GM23338 (cell line): ENCODE measurements around the gene GREB1L. TPM values are rescaled to one million over a fixed set of nuclear protein-coding genes. Genes with fewer than 3 reads are reported as not detected.

Experiments
- ATAC-seq: fragments of 200-7000 bp; cut with Tn5 transposase; 3 replicates; pipeline ENCODE4 v1.9.1; 2020
- DNase-seq: peaks from one replicate; pipeline ENCODE4 v3.0.0-alpha.2; 2015; ENCODE audit warnings: low spot score
- H2AFZ ChIP-seq: fragments of 200-600 bp; sonication (generic); 2 replicates; pipeline ENCODE4 v1.8.0; 2016; ENCODE audit warnings: antibody characterized with exemption, mild to moderate bottlenecking, moderate library complexity
- H3F3A ChIP-seq: fragments of 200-600 bp; sonication (generic); replicated peaks from 2 replicates; pipeline ENCODE4 v1.8.0; 2017; ENCODE audit warnings: antibody characterized with exemption, mixed run types, low read depth
- H3K27ac ChIP-seq: fragments of 200-600 bp; sonication (generic); 2 replicates; pipeline ENCODE4 v1.6.1; 2016; ENCODE audit warnings: low read depth
- H3K27me3 ChIP-seq: fragments of 200-600 bp; sonication (generic); 2 replicates; pipeline ENCODE4 v1.8.0; 2016; ENCODE audit warnings: mild to moderate bottlenecking, mixed run types, moderate library complexity; ENCODE audit not compliant: insufficient read depth
- H3K36me3 ChIP-seq: fragments of 200-600 bp; sonication (generic); 2 replicates; pipeline ENCODE4 v1.8.0; 2016; ENCODE audit warnings: mild to moderate bottlenecking; ENCODE audit not compliant: insufficient read depth
- H3K4me1 ChIP-seq: fragments of 200-600 bp; sonication (generic); 2 replicates; pipeline ENCODE4 v1.8.0; 2016; ENCODE audit warnings: mild to moderate bottlenecking, moderate library complexity; ENCODE audit not compliant: insufficient read depth
- H3K4me2 ChIP-seq: fragments of 200-600 bp; sonication (generic); 2 replicates; pipeline ENCODE4 v1.7.1; 2017; ENCODE audit warnings: mixed run types
- H3K4me3 ChIP-seq: fragments of 200-600 bp; sonication (generic); 2 replicates; pipeline ENCODE4 v1.6.1; 2016; ENCODE audit warnings: mixed run types
- H3K79me2 ChIP-seq: fragments of 200-600 bp; sonication (generic); replicated peaks from 2 replicates; pipeline ENCODE4 v1.8.0; 2017; ENCODE audit warnings: mild to moderate bottlenecking; ENCODE audit not compliant: insufficient read depth
- H3K9me2 ChIP-seq: fragments of 200-600 bp; sonication (generic); 2 replicates; pipeline ENCODE4 v1.8.0; 2017; ENCODE audit not compliant: insufficient read depth
- H4K20me1 ChIP-seq: fragments of 200-600 bp; sonication (generic); replicated peaks from 2 replicates; pipeline ENCODE4 v1.8.0; 2017; ENCODE audit warnings: mild to moderate bottlenecking; ENCODE audit not compliant: insufficient read depth
- H3K27ac Mint-ChIP-seq: 2 replicates; pipeline ENCODE4 v1.8.0; 2020; ENCODE audit warnings: inconsistent platforms, mild to moderate bottlenecking, moderate library complexity, mixed read lengths
- H3K27me3 Mint-ChIP-seq: 3 replicates; pipeline ENCODE4 v1.8.0; 2022; ENCODE audit warnings: low read depth, mild to moderate bottlenecking, moderate library complexity, mixed read lengths, inconsistent platforms; ENCODE audit not compliant: insufficient read depth, poor library complexity
- H3K36me3 Mint-ChIP-seq: 3 replicates; pipeline ENCODE4 v1.8.0; 2021; ENCODE audit warnings: low read depth, mild to moderate bottlenecking, inconsistent platforms, moderate library complexity, mixed read lengths
- H3K4me1 Mint-ChIP-seq: 3 replicates; pipeline ENCODE4 v1.8.0; 2020; ENCODE audit warnings: mild to moderate bottlenecking, inconsistent platforms, mixed read lengths
- H3K4me3 Mint-ChIP-seq: 3 replicates; pipeline ENCODE4 v1.8.0; 2021; ENCODE audit warnings: moderate library complexity, mild to moderate bottlenecking, inconsistent platforms, mixed read lengths
- H3K9me3 Mint-ChIP-seq: 3 replicates; pipeline ENCODE4 v1.8.0; 2020; ENCODE audit warnings: moderate library complexity, mild to moderate bottlenecking, inconsistent platforms, mixed read lengths
- CREB1 ChIP-seq: fragments of 250-450 bp; sonication (Bioruptor Pico); IDR thresholded peaks from 2 replicates; pipeline ENCODE4 v1.5.0; 2020; ENCODE audit warnings: low read depth, mild to moderate bottlenecking, moderate library complexity
- CTCF ChIP-seq, 2 experiments: fragments of 200-600 bp in 1 of 2; sonication (generic) in 1 of 2; conservative IDR thresholded peaks; 2 replicates each; pipeline versions ENCODE4 v1.5.1 to v1.6.1; 2016 to 2017; ENCODE audit warnings: antibody characterized with exemption in 2 of 2, low read depth in 2 of 2, mild to moderate bottlenecking in 2 of 2, moderate library complexity in 1 of 2
- ETS1 ChIP-seq: IDR thresholded peaks from 2 replicates; pipeline ENCODE4 v1.6.1; 2016; ENCODE audit warnings: antibody characterized with exemption
- EZH2 ChIP-seq: fragments of 200-600 bp; sonication (generic); IDR thresholded peaks from one replicate; pipeline ENCODE4 v1.8.0; 2017; ENCODE audit warnings: antibody characterized with exemption, mild to moderate bottlenecking, low read depth; ENCODE audit not compliant: unreplicated experiment
- JUNB ChIP-seq: IDR thresholded peaks from one replicate; pipeline ENCODE4 v1.6.1; 2016; ENCODE audit warnings: antibody characterized with exemption; ENCODE audit not compliant: unreplicated experiment
- POLR2AphosphoS5 ChIP-seq: IDR thresholded peaks from 2 replicates; pipeline ENCODE4 v1.6.1; 2016; ENCODE audit warnings: antibody characterized with exemption, low read depth
- STAT1 ChIP-seq: IDR thresholded peaks from one replicate; pipeline ENCODE4 v1.6.1; 2016; ENCODE audit warnings: antibody characterized with exemption; ENCODE audit not compliant: unreplicated experiment
- ZNF114 ChIP-seq: fragments of 250-450 bp; sonication (Bioruptor Pico); IDR thresholded peaks from 2 replicates; pipeline ENCODE4 v1.5.0; 2020; ENCODE audit warnings: mild to moderate bottlenecking, moderate library complexity
- ZNF331 ChIP-seq: fragments of 250-450 bp; sonication (Bioruptor Pico); IDR thresholded peaks from 2 replicates; pipeline ENCODE4 v1.5.0; 2020; ENCODE audit warnings: low read depth, mild to moderate bottlenecking, moderate library complexity
- ZNF462 ChIP-seq: fragments of 250-450 bp; sonication (Bioruptor Pico); IDR thresholded peaks from 2 replicates; pipeline ENCODE4 v1.5.0; 2020; ENCODE audit warnings: mild to moderate bottlenecking, moderate library complexity
- polyA plus RNA-seq: library from polyadenylated mRNA; unstranded; fragments of >200 nt; fragmentation: Nextera tagmentation; extraction: Ambion mirVana; gene quantifications from 2 replicates; pipeline ENCODE4 v1.2.1, GENCODE V29; 2016
- total RNA-seq: library from RNA; depleted of rRNA; stranded (reverse); fragments of >200 nt; shearing (Covaris generic); gene quantifications from 2 replicates; pipeline ENCODE4 v1.2.3, GENCODE V29; 2014

The GREB1L gene
- total and polyA plus RNA-seq, 2 experiments from 2014 or later, result 0.03 to 0.29 TPM

- no peak for TF ChIP-seq ZNF462 (CRISPR knock-in tag)
These were observed 191.4 kb downstream of the GREB1L start (continued) for GRCh38 chr18:21433436-21433835.

DNA sequence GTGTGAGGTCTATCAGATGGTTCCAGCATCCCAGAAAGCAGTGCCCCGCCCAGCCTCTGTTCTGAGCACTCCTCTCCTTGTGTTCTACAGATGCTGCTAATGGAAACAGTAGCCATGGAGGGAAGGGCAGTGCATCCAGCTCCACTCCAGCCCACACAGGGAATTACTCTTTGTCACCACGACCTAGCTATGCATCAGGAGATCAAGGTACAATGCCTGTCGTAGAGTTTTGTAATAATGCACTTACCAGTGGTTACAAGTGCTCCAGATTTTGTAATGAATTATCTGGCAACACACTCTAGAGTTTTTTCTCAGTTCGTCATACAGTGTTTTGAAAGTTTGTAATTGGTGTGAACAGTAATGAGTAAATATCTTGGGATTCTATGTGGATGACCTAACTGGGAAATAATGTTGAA lies 197.4 kb downstream of the GREB1L start:
- Histone ChIP-seq H3K36me3 (no peaks in the 10 kb centered on the region), H3K4me3 (no peak overlapping the region), H3K4me2 (no peak overlapping the region), H3K27me3 (no peaks in the 10 kb centered on the region; the same call in 1 of the 2 replicates), H3K9me2 (0 out of 2 replicates have a peak, but pooled peaks cover 4% of the 10 kb centered on the region), H3F3A (no peaks in the 10 kb centered on the region), H4K20me1 (no peaks in the 10 kb centered on the region), H3K27ac (no peak overlapping the region), H3K4me1 (no peaks in the 10 kb centered on the region), H2AFZ (no peak overlapping the region), H3K79me2 (no peaks in the 10 kb centered on the region)
- Mint-ChIP-seq H3K9me3 (no peaks in the 10 kb centered on the region), H3K4me1 (no peaks in the 10 kb centered on the region), H3K4me3 (no peak overlapping the region), H3K27me3 (peaks cover 5% of the 10 kb centered on the region), H3K36me3 (no peaks in the 10 kb centered on the region), H3K27ac (no peak overlapping the region)
- DNase-seq, result no peak
- no peak for ATAC-seq
- TF ChIP-seq CTCF (conservative IDR thresholded peaks at IDR 0.05; ENCODE audit: low read depth in 2 of 2), result no peak
- TF ChIP-seq CREB1 (CRISPR knock-in tag), result no peak
- no peak for TF ChIP-seq ZNF331
- TF ChIP-seq JUNB, result no peak
- no peak for TF ChIP-seq STAT1
- TF ChIP-seq POLR2AphosphoS5, result no peak
- no peak for TF ChIP-seq ETS1
- TF ChIP-seq ZNF114 (CRISPR knock-in tag), result no peak
- no peak for TF ChIP-seq EZH2
